Neural cell (in vitro differentiated cells): ENCODE data around the gene SNHG17. TPM values are rescaled to one million over a fixed set of nuclear protein-coding genes. Genes with fewer than 3 reads are reported as not detected.

Source experiments
- H2AFZ ChIP-seq: fragments of 200-600, 300-800 bp; sonication (generic), shearing (Covaris generic); 2 replicates; pipeline ENCODE4 v1.6.0; 2014; ENCODE audit warnings: low read depth, mild to moderate bottlenecking, antibody characterized with exemption, low read length, moderate library complexity
- H3F3A ChIP-seq: fragments of 200-600 bp; shearing (Covaris generic); 2 replicates; pipeline ENCODE4 v1.6.1; 2016; ENCODE audit warnings: mild to moderate bottlenecking, moderate library complexity, mixed read lengths, antibody characterized with exemption, low read length; ENCODE audit not compliant: insufficient read depth, poor library complexity, severe bottlenecking
- H3K27ac ChIP-seq: fragments of 200-600, 300-800 bp; sonication (generic), shearing (Covaris generic); 2 replicates; pipeline ENCODE4 v1.5.1; 2014; ENCODE audit warnings: mild to moderate bottlenecking, low read length, moderate library complexity
- H3K27me3 ChIP-seq: fragments of 300-800, 200-600 bp; sonication (generic), shearing (Covaris generic); 2 replicates; pipeline ENCODE4 v1.6.0; 2014; ENCODE audit warnings: mild to moderate bottlenecking, low read depth, low read length, moderate library complexity; ENCODE audit not compliant: insufficient read depth
- H3K36me3 ChIP-seq: fragments of 300-800, 200-600 bp; sonication (generic), shearing (Covaris generic); 2 replicates; pipeline ENCODE4 v1.5.1; 2014; ENCODE audit warnings: mild to moderate bottlenecking, antibody characterized with exemption, low read length, moderate library complexity; ENCODE audit not compliant: insufficient read depth
- H3K4me2 ChIP-seq: fragments of 300-800, 200-600 bp; sonication (generic), shearing (Covaris generic); 2 replicates; pipeline ENCODE4 v1.6.0; 2014; ENCODE audit warnings: mild to moderate bottlenecking, low read length
- H3K4me3 ChIP-seq: fragments of 300-800, 200-600 bp; sonication (generic), shearing (Covaris generic); 2 replicates; pipeline ENCODE4 v1.5.1; 2014; ENCODE audit warnings: mild to moderate bottlenecking, low read length, moderate library complexity
- H3K79me2 ChIP-seq: fragments of 200-600 bp; shearing (Covaris generic); replicated peaks from 2 replicates; pipeline ENCODE4 v1.6.0; 2014; ENCODE audit warnings: mild to moderate bottlenecking, low read length, moderate library complexity; ENCODE audit not compliant: insufficient read depth
- H3K9ac ChIP-seq: fragments of 300-800, 200-600 bp; sonication (generic), shearing (Covaris generic); 2 replicates; pipeline ENCODE4 v1.6.1; 2016; ENCODE audit warnings: mild to moderate bottlenecking, low read length, mixed read lengths
- H3K9me2 ChIP-seq: fragments of 200-600 bp; shearing (Covaris generic); 2 replicates; pipeline ENCODE4 v1.6.1; 2016; ENCODE audit warnings: mild to moderate bottlenecking, low read length, mixed read lengths; ENCODE audit not compliant: insufficient read depth
- H3K9me3 ChIP-seq: fragments of 200-600, 300-800 bp; sonication (generic), shearing (Covaris generic); 2 replicates; pipeline ENCODE4 v1.6.1; 2016; ENCODE audit warnings: mild to moderate bottlenecking, mixed run types, low read length, moderate library complexity, mixed read lengths
- H4K20me1 ChIP-seq: fragments of 200-600 bp; shearing (Covaris generic); 2 replicates; pipeline ENCODE4 v1.6.1; 2016; ENCODE audit warnings: mild to moderate bottlenecking, mixed run types; ENCODE audit not compliant: insufficient read depth
- CTCF ChIP-seq: fragments of 450-650 bp; IDR thresholded peaks from 2 replicates; pipeline ENCODE4 v1.5.1; 2014; ENCODE audit warnings: antibody characterized with exemption, mild to moderate bottlenecking, moderate library complexity; ENCODE audit not compliant: poor library complexity, severe bottlenecking
- EP300 ChIP-seq: fragments of 450-650 bp; conservative IDR thresholded peaks from 2 replicates; pipeline ENCODE4 v1.6.1; 2014; ENCODE audit warnings: antibody characterized with exemption, mild to moderate bottlenecking, moderate library complexity; ENCODE audit not compliant: poor library complexity, severe bottlenecking
- EZH2 ChIP-seq: fragments of 200-600, 300-800 bp; shearing (Covaris generic), sonication (generic); IDR thresholded peaks from 2 replicates; pipeline ENCODE4 v1.6.1; 2014; ENCODE audit warnings: antibody characterized with exemption, low read length, borderline replicate concordance, mild to moderate bottlenecking; ENCODE audit not compliant: insufficient read depth, poor library complexity, severe bottlenecking
- MXI1 ChIP-seq: fragments of 450-650 bp; conservative IDR thresholded peaks from 2 replicates; pipeline ENCODE4 v1.6.1; 2014; ENCODE audit warnings: antibody characterized with exemption, mild to moderate bottlenecking; ENCODE audit not compliant: poor library complexity, severe bottlenecking
- POLR2AphosphoS5 ChIP-seq: IDR thresholded peaks from 2 replicates; pipeline ENCODE4 v1.6.1; 2012
- RAD21 ChIP-seq: fragments of 450-650 bp; conservative IDR thresholded peaks from 2 replicates; pipeline ENCODE4 v1.6.1; 2014; ENCODE audit warnings: antibody characterized with exemption, mild to moderate bottlenecking, moderate library complexity
- REST ChIP-seq: IDR thresholded peaks from 2 replicates; pipeline ENCODE4 v1.6.1; 2012; ENCODE audit warnings: borderline replicate concordance
- SMC3 ChIP-seq: fragments of 450-650 bp; conservative IDR thresholded peaks from 2 replicates; pipeline ENCODE4 v1.6.1; 2014; ENCODE audit warnings: antibody characterized with exemption, mild to moderate bottlenecking, moderate library complexity; ENCODE audit not compliant: poor library complexity
- TAF1 ChIP-seq: IDR thresholded peaks from 2 replicates; pipeline ENCODE4 v1.6.1; 2012; ENCODE audit warnings: low read depth
- polyA plus RNA-seq: library from polyadenylated mRNA; depleted of rRNA; stranded (reverse); fragments of >200 nt; gene quantifications from 2 replicates; pipeline ENCODE4 v1.2.3, GENCODE V29; 2014

SNHG17 gene
- polyA plus RNA-seq, 1 donor from 2014 or later: 23.1 TPM

- TF ChIP-seq EZH2: no peak
- TF ChIP-seq REST: peak; percentile 71
- TF ChIP-seq CTCF: peak; percentile 98
- peak; percentile 94 for TF ChIP-seq TAF1
- TF ChIP-seq MXI1: peak; percentile 86
- peak; percentile 99 for TF ChIP-seq POLR2AphosphoS5
- TF ChIP-seq RAD21: peak; percentile 61
- TF ChIP-seq SMC3: peak; percentile 70
- TF ChIP-seq EP300: peak; percentile 69
- no peaks in the 10 kb centered on the region for H3K27me3 ChIP-seq
- no peaks in the 10 kb centered on the region for H3K79me2 ChIP-seq
Measured at GRCh38 chr20:38446441-38447209, 11.5 kb upstream of the SNHG17 start.

GRCh38 chr20:38445901-38446425 is 10.8 kb upstream of the SNHG17 start:
- no peak for TF ChIP-seq TAF1
- TF ChIP-seq CTCF: no peak
- TF ChIP-seq REST: no peak
- no peak for TF ChIP-seq MXI1
- TF ChIP-seq EZH2: no peak
- no peak for TF ChIP-seq RAD21
- TF ChIP-seq EP300: no peak
- no peak for TF ChIP-seq POLR2AphosphoS5
- TF ChIP-seq SMC3: no peak
- Histone ChIP-seq H3K4me2 (no peak overlapping the region), H4K20me1 (no peaks in the 10 kb centered on the region), H3K9me2 (no peaks in the 10 kb centered on the region), H3K9me3 (no peaks in the 10 kb centered on the region), H3K27ac (peak overlapping the region; percentile 6), H3K4me3 (peak overlapping the region; percentile 86), H3K36me3 (no peaks in the 10 kb centered on the region), H3F3A (no peaks in the 10 kb centered on the region), H2AFZ (peak overlapping the region; percentile 30), H3K27me3 (no peaks in the 10 kb centered on the region), H3K9ac (no peak overlapping the region), H3K79me2 (no peaks in the 10 kb centered on the region)

More at GRCh38 chr20:38446441-38447209, 11.5 kb upstream of the SNHG17 start:
- Histone ChIP-seq H3K9me3 (no peaks in the 10 kb centered on the region), H3K27ac (peak overlapping the region; percentile 64), H3K4me3 (peak overlapping the region; percentile 86), H3K36me3 (no peaks in the 10 kb centered on the region), H3K9ac (peak overlapping the region; percentile 92), H3K4me2 (peak overlapping the region; percentile 67), H2AFZ (peak overlapping the region; percentile 81), H3F3A (no peaks in the 10 kb centered on the region), H4K20me1 (no peaks in the 10 kb centered on the region), H3K9me2 (no peaks in the 10 kb centered on the region)
